HEK293 (cell line): ENCODE measurements around the gene TRIM26.

Experiments used
- FEZF1 ChIP-seq: fragments of 450-650 bp; formaldehyde crosslinking; IDR thresholded peaks from 2 replicates; pipeline ENCODE4 v1.5.1; 2016; ENCODE audit warnings: missing biosample characterization, missing genetic modification characterization
- IKZF3 ChIP-seq: fragments of 450-650 bp; IDR thresholded peaks from 2 replicates; pipeline ENCODE4 v1.5.0; 2018; ENCODE audit warnings: missing biosample characterization, mild to moderate bottlenecking, missing genetic modification characterization, moderate library complexity
- SCRT1 ChIP-seq: fragments of 450-650 bp; formaldehyde crosslinking; IDR thresholded peaks from 2 replicates; pipeline ENCODE4 v1.5.1; 2016; ENCODE audit warnings: missing biosample characterization, missing genetic modification characterization, borderline replicate concordance
- SP2 ChIP-seq: fragments of 450-650 bp; formaldehyde crosslinking; IDR thresholded peaks from 2 replicates; pipeline ENCODE4 v1.5.1; 2016; ENCODE audit warnings: missing biosample characterization, missing genetic modification characterization
- ZEB2 ChIP-seq: fragments of 450-650 bp; formaldehyde crosslinking; IDR thresholded peaks from 2 replicates; pipeline ENCODE4 v1.5.1; 2016; ENCODE audit warnings: missing biosample characterization, missing genetic modification characterization
- ZNF10 ChIP-seq: fragments of 450-650 bp; formaldehyde crosslinking; IDR thresholded peaks from 2 replicates; pipeline ENCODE4 v1.5.1; 2017; ENCODE audit warnings: missing biosample characterization, missing genetic modification characterization
- ZNF121 ChIP-seq: fragments of 450-650 bp; formaldehyde crosslinking; IDR thresholded peaks from 2 replicates; pipeline ENCODE4 v1.5.1; 2016; ENCODE audit warnings: missing biosample characterization, missing genetic modification characterization
- ZNF140 ChIP-seq: fragments of 450-650 bp; formaldehyde crosslinking; IDR thresholded peaks from 2 replicates; pipeline ENCODE4 v1.5.1; 2016; ENCODE audit warnings: missing biosample characterization, missing genetic modification characterization
- ZNF211 ChIP-seq: fragments of 450-650 bp; formaldehyde crosslinking; IDR thresholded peaks from 2 replicates; pipeline ENCODE4 v1.5.1; 2016; ENCODE audit warnings: low read depth, missing biosample characterization, missing genetic modification characterization
- ZNF302 ChIP-seq: fragments of 450-650 bp; formaldehyde crosslinking; IDR thresholded peaks from 2 replicates; pipeline ENCODE4 v1.5.1; 2016; ENCODE audit warnings: missing biosample characterization, missing genetic modification characterization, low read depth
- ZNF37A ChIP-seq: fragments of 450-650 bp; IDR thresholded peaks from 2 replicates; pipeline ENCODE4 v1.5.1; 2018; ENCODE audit warnings: missing biosample characterization, missing genetic modification characterization
- ZNF433 ChIP-seq: fragments of 450-650 bp; formaldehyde crosslinking; IDR thresholded peaks from 2 replicates; pipeline ENCODE4 v1.5.1; 2016; ENCODE audit warnings: missing biosample characterization, missing genetic modification characterization, low read depth
- ZNF501 ChIP-seq: fragments of 450-650 bp; formaldehyde crosslinking; IDR thresholded peaks from 2 replicates; pipeline ENCODE4 v1.5.1; 2016; ENCODE audit warnings: missing biosample characterization, missing genetic modification characterization
- ZNF549 ChIP-seq: fragments of 450-650 bp; IDR thresholded peaks from 2 replicates; pipeline ENCODE4 v1.5.1; 2018; ENCODE audit warnings: missing biosample characterization, missing genetic modification characterization, mild to moderate bottlenecking, inconsistent platforms, moderate library complexity
- ZNF585B ChIP-seq: fragments of 450-650 bp; formaldehyde crosslinking; IDR thresholded peaks from 2 replicates; pipeline ENCODE4 v1.5.1; 2016; ENCODE audit warnings: missing biosample characterization, missing genetic modification characterization
- ZNF776 ChIP-seq: fragments of 450-650 bp; formaldehyde crosslinking; IDR thresholded peaks from 2 replicates; pipeline ENCODE4 v1.5.0; 2017; ENCODE audit warnings: missing biosample characterization, missing genetic modification characterization, borderline replicate concordance
- ZNF792 ChIP-seq: fragments of 450-650 bp; formaldehyde crosslinking; IDR thresholded peaks from 2 replicates; pipeline ENCODE4 v1.5.1; 2016; ENCODE audit warnings: missing biosample characterization, missing genetic modification characterization
- ZNF830 ChIP-seq: fragments of 450-650 bp; IDR thresholded peaks from 2 replicates; pipeline ENCODE4 v1.5.0; 2018; ENCODE audit warnings: missing biosample characterization, missing genetic modification characterization, low read depth, mild to moderate bottlenecking, moderate library complexity
- TF ChIP-seq, protein P1 (sequence below): fragments of 450-650 bp; IDR thresholded peaks from 2 replicates; pipeline ENCODE4 v1.5.1; 2018; ENCODE audit warnings: missing biosample characterization, mild to moderate bottlenecking, missing genetic modification characterization
- TF ChIP-seq, protein P2 (sequence below): IDR thresholded peaks from 2 replicates; pipeline ENCODE4 v1.6.1; 2011; ENCODE audit warnings: mild to moderate bottlenecking, low read depth, low read length, borderline replicate concordance
- TF ChIP-seq, protein P3 (sequence below): fragments of 450-650 bp; formaldehyde crosslinking; IDR thresholded peaks from 2 replicates; pipeline ENCODE4 v1.5.1; 2016; ENCODE audit warnings: missing biosample characterization, missing genetic modification characterization
- TF ChIP-seq, protein P4 (sequence below): fragments of 450-650 bp; formaldehyde crosslinking; IDR thresholded peaks from 2 replicates; pipeline ENCODE4 v1.5.1; 2016; ENCODE audit warnings: missing biosample characterization, missing genetic modification characterization, low read depth
- TF ChIP-seq, protein P5 (sequence below): fragments of 450-650 bp; formaldehyde crosslinking; IDR thresholded peaks from 2 replicates; pipeline ENCODE4 v1.5.1; 2016; ENCODE audit warnings: missing biosample characterization, missing genetic modification characterization
- TF ChIP-seq, protein P6 (sequence below): fragments of 450-650 bp; formaldehyde crosslinking; IDR thresholded peaks from 2 replicates; pipeline ENCODE4 v1.5.1; 2017; ENCODE audit warnings: missing biosample characterization, missing genetic modification characterization
- TF ChIP-seq, protein P7 (sequence below): fragments of 450-650 bp; IDR thresholded peaks from 2 replicates; pipeline ENCODE4 v1.5.1; 2018; ENCODE audit warnings: missing biosample characterization, missing genetic modification characterization

TRIM26 gene

DNA sequence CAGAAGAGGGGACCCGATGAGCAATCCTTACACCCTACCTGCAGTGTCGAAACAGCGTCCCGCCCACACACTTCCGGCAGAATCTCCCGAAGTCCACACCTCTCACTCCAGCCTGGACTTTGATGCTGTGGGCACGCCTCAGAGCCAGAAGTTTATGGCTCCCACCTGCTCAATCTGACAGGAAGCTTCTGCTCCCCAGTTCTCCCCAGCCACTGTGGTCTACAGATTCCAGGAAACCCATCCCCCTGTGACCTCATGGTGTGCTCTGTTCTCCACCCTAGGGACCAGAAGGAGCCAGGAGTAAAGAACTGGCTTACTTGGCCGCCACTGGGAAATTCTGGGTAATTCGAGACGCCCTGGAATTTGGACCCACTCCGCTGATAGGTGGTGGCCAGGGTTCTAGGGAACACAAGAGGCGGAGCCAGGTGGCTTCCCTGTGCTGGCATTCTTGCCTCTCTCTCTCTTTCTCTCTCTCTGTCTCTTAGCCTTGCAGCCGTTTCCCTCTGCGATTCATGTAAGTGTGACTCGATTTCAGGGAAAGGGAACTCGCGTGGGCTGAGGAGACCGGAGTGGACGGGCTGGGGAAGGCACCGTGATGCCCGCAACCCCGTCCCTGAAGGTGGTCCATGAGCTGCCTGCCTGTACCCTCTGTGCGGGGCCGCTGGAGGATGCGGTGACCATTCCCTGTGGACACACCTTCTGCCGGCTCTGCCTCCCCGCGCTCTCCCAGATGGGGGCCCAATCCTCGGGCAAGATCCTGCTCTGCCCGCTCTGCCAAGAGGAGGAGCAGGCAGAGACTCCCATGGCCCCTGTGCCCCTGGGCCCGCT, 49.9 kb downstream of the TRIM26 start, which contains the start of gene TRIM15 (continued):
- no peak for TF ChIP-seq ZEB2
- TF ChIP-seq ZNF830 = no peak
- TF ChIP-seq ZNF549 (tag by site-specific recombination) = no peak
- no peak for TF ChIP-seq ZNF433
- peak; percentile 4; the same call in 1 of the 2 replicates for TF ChIP-seq ZNF10 (tag by site-specific recombination)
- TF ChIP-seq ZNF37A (tag by site-specific recombination) = no peak
- TF ChIP-seq, protein P1, sequence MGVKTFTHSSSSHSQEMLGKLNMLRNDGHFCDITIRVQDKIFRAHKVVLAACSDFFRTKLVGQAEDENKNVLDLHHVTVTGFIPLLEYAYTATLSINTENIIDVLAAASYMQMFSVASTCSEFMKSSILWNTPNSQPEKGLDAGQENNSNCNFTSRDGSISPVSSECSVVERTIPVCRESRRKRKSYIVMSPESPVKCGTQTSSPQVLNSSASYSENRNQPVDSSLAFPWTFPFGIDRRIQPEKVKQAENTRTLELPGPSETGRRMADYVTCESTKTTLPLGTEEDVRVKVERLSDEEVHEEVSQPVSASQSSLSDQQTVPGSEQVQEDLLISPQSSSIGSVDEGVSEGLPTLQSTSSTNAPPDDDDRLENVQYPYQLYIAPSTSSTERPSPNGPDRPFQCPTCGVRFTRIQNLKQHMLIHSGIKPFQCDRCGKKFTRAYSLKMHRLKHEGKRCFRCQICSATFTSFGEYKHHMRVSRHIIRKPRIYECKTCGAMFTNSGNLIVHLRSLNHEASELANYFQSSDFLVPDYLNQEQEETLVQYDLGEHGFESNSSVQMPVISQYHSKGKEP = no peak
- TF ChIP-seq ZNF121 (tag by site-specific recombination) = no peak
- TF ChIP-seq, protein P2, sequence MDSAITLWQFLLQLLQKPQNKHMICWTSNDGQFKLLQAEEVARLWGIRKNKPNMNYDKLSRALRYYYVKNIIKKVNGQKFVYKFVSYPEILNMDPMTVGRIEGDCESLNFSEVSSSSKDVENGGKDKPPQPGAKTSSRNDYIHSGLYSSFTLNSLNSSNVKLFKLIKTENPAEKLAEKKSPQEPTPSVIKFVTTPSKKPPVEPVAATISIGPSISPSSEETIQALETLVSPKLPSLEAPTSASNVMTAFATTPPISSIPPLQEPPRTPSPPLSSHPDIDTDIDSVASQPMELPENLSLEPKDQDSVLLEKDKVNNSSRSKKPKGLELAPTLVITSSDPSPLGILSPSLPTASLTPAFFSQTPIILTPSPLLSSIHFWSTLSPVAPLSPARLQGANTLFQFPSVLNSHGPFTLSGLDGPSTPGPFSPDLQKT = no peak
- no peak for TF ChIP-seq IKZF3 (tag by site-specific recombination)
- TF ChIP-seq, protein P3, sequence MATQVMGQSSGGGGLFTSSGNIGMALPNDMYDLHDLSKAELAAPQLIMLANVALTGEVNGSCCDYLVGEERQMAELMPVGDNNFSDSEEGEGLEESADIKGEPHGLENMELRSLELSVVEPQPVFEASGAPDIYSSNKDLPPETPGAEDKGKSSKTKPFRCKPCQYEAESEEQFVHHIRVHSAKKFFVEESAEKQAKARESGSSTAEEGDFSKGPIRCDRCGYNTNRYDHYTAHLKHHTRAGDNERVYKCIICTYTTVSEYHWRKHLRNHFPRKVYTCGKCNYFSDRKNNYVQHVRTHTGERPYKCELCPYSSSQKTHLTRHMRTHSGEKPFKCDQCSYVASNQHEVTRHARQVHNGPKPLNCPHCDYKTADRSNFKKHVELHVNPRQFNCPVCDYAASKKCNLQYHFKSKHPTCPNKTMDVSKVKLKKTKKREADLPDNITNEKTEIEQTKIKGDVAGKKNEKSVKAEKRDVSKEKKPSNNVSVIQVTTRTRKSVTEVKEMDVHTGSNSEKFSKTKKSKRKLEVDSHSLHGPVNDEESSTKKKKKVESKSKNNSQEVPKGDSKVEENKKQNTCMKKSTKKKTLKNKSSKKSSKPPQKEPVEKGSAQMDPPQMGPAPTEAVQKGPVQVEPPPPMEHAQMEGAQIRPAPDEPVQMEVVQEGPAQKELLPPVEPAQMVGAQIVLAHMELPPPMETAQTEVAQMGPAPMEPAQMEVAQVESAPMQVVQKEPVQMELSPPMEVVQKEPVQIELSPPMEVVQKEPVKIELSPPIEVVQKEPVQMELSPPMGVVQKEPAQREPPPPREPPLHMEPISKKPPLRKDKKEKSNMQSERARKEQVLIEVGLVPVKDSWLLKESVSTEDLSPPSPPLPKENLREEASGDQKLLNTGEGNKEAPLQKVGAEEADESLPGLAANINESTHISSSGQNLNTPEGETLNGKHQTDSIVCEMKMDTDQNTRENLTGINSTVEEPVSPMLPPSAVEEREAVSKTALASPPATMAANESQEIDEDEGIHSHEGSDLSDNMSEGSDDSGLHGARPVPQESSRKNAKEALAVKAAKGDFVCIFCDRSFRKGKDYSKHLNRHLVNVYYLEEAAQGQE (tag by site-specific recombination) = 0 out of 2 replicates have a peak, but pooled peaks have one; percentile 3
- no peak for TF ChIP-seq SCRT1
- no peak for TF ChIP-seq ZNF776
- TF ChIP-seq, protein P4, sequence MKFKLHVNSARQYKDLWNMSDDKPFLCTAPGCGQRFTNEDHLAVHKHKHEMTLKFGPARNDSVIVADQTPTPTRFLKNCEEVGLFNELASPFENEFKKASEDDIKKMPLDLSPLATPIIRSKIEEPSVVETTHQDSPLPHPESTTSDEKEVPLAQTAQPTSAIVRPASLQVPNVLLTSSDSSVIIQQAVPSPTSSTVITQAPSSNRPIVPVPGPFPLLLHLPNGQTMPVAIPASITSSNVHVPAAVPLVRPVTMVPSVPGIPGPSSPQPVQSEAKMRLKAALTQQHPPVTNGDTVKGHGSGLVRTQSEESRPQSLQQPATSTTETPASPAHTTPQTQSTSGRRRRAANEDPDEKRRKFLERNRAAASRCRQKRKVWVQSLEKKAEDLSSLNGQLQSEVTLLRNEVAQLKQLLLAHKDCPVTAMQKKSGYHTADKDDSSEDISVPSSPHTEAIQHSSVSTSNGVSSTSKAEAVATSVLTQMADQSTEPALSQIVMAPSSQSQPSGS (tag by site-specific recombination) = no peak
- no peak for TF ChIP-seq FEZF1 (tag by site-specific recombination)
- no peak for TF ChIP-seq ZNF585B (tag by site-specific recombination)
- TF ChIP-seq SP2 (tag by site-specific recombination) = peak; percentile 55
- no peak for TF ChIP-seq ZNF211 (tag by site-specific recombination)
- peak; percentile 39; the same call in 1 of the 2 replicates for TF ChIP-seq ZNF501 (tag by site-specific recombination)
- TF ChIP-seq ZNF140 (tag by site-specific recombination) = no peak
- TF ChIP-seq ZNF792 (tag by site-specific recombination) = no peak
- TF ChIP-seq, protein P5, sequence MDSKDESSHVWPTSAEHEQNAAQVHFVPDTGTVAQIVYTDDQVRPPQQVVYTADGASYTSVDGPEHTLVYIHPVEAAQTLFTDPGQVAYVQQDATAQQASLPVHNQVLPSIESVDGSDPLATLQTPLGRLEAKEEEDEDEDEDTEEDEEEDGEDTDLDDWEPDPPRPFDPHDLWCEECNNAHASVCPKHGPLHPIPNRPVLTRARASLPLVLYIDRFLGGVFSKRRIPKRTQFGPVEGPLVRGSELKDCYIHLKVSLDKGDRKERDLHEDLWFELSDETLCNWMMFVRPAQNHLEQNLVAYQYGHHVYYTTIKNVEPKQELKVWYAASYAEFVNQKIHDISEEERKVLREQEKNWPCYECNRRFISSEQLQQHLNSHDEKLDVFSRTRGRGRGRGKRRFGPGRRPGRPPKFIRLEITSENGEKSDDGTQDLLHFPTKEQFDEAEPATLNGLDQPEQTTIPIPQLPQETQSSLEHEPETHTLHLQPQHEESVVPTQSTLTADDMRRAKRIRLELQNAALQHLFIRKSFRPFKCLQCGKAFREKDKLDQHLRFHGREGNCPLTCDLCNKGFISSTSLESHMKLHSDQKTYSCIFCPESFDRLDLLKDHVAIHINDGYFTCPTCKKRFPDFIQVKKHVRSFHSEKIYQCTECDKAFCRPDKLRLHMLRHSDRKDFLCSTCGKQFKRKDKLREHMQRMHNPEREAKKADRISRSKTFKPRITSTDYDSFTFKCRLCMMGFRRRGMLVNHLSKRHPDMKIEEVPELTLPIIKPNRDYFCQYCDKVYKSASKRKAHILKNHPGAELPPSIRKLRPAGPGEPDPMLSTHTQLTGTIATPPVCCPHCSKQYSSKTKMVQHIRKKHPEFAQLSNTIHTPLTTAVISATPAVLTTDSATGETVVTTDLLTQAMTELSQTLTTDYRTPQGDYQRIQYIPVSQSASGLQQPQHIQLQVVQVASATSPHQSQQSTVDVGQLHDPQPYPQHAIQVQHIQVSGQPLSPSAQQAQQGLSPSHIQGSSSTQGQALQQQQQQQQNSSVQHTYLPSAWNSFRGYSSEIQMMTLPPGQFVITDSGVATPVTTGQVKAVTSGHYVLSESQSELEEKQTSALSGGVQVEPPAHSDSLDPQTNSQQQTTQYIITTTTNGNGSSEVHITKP (tag by site-specific recombination) = peak; percentile 65
- TF ChIP-seq, protein P6, sequence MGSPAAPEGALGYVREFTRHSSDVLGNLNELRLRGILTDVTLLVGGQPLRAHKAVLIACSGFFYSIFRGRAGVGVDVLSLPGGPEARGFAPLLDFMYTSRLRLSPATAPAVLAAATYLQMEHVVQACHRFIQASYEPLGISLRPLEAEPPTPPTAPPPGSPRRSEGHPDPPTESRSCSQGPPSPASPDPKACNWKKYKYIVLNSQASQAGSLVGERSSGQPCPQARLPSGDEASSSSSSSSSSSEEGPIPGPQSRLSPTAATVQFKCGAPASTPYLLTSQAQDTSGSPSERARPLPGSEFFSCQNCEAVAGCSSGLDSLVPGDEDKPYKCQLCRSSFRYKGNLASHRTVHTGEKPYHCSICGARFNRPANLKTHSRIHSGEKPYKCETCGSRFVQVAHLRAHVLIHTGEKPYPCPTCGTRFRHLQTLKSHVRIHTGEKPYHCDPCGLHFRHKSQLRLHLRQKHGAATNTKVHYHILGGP (tag by site-specific recombination) = no peak
- TF ChIP-seq, protein P7, sequence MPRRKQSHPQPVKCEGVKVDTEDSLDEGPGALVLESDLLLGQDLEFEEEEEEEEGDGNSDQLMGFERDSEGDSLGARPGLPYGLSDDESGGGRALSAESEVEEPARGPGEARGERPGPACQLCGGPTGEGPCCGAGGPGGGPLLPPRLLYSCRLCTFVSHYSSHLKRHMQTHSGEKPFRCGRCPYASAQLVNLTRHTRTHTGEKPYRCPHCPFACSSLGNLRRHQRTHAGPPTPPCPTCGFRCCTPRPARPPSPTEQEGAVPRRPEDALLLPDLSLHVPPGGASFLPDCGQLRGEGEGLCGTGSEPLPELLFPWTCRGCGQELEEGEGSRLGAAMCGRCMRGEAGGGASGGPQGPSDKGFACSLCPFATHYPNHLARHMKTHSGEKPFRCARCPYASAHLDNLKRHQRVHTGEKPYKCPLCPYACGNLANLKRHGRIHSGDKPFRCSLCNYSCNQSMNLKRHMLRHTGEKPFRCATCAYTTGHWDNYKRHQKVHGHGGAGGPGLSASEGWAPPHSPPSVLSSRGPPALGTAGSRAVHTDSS (tag by site-specific recombination) = no peak
- no peak for TF ChIP-seq ZNF302
